ENCODE measurements around the gene LAMB2. TPM values are rescaled to one million over a fixed set of nuclear protein-coding genes. Genes with fewer than 3 reads are reported as not detected.

LAMB2 gene
- 64.3 to 97.2 TPM (median 88.8 TPM) in 5 replicates for total RNA-seq (2022; extraction: Qiagen RNA extraction; ENCODE audit: low read depth)

DNA sequence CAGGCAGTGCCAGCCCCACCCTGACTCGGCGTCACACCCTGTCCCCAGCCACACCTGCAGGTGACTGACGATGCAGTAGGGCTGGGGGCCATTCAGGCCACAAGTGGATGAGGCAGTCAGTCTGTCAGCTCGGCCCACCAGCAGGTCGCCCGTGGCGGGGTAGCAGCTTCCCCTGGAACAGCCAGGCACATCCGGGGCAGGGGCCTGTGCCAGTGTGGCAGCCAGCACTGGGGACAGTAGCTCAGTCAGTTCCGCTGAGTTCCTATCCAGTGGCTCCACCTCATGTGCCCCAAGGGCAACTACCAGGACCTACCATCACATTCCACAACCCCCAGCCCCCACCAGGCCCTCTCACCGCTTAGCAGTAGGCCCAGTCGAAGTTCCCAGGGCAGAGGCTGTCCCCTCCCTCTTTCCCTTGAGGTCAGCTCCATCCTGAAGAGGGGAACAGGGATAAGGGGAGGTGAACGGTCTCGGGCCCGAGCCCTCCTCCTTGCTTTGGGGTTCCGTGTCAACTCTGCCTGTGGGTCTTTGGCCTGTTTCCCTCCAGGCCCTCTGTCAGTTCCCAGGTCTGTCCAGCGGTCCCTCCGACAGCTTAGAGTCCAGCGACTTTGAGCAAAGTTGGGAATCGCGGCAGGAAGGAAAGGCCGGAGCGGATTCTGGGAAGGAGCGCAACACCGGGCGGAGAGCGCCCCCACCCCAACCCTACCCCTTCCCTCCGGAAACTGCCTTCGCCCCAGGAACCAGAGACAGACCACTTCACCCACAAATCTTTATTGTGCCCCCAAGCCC is at the start of gene LAMB2:
Gene LAMB2 (minus strand): TSS at position 614 of the 789 bp plus-strand sequence. CDS start 183 bp downstream, at position 431.

GRCh38 chr3:49171119-49171774 is 38.4 kb upstream of the LAMB2 start, which contains the start of gene KLHDC8B:
TSS of gene KLHDC8B (plus strand) at chr3:49171598. CDS start at chr3:49172770, 1,172 bp downstream.

DNA sequence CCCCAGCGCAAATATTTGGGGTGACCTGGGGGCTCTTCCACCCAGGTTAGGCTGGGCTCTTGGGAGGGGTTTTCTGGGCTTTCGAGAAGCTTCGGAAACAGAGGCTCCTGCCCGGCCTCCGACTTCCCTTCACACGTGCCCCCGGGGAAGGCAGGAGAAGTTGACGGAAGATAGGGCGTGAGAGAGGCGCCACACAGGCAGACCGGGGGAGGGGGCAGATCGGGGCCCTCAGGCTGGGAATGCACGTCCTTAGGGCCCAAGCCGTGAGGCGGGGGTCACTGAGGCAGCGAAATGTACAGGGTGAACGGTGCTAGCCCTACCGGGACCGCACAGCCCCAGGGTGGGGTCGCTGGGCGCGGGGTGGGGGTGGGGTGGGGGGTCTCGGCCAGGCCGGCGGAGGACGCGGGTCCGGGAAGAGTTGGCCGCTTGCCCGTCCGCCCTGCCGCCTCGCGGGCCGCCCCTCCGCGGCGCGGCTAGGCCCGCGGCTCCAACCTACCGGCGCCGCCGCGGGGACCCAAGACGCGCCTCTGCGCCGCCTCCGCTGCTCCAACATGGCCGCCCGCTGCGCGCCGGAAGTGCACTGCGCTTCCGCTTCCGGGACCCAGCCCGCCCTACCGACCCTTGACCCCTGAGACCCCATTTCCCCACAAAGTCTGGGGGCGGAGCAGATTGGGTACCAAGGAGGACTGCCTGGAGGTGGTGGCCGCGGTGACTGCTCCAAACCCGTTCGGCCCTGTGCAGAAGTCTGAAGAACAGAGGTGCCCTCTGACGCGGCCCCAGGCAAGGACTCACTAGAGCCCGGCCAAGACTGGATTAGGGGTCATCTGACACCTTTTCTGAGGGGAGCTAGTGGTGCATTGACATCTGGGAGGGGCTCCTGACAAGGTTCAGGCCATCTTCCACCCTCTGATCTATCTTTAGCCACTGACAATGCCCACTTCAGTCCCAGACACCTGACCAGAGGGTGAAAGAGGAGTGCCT is 33.2 kb upstream of the LAMB2 start, which contains the start of gene CCDC71:
Gene CCDC71 (minus strand): TSS at position 561 of the 981 bp plus-strand sequence. CDS start 2,123 bp downstream, outside the sequence.

GRCh38 chr3:49120438-49121131 is 12.3 kb downstream of the LAMB2 start, which contains the start of gene USP19:
TSS of gene USP19 (minus strand) at chr3:49120823. CDS start at chr3:49119145, 1,678 bp downstream.

DNA sequence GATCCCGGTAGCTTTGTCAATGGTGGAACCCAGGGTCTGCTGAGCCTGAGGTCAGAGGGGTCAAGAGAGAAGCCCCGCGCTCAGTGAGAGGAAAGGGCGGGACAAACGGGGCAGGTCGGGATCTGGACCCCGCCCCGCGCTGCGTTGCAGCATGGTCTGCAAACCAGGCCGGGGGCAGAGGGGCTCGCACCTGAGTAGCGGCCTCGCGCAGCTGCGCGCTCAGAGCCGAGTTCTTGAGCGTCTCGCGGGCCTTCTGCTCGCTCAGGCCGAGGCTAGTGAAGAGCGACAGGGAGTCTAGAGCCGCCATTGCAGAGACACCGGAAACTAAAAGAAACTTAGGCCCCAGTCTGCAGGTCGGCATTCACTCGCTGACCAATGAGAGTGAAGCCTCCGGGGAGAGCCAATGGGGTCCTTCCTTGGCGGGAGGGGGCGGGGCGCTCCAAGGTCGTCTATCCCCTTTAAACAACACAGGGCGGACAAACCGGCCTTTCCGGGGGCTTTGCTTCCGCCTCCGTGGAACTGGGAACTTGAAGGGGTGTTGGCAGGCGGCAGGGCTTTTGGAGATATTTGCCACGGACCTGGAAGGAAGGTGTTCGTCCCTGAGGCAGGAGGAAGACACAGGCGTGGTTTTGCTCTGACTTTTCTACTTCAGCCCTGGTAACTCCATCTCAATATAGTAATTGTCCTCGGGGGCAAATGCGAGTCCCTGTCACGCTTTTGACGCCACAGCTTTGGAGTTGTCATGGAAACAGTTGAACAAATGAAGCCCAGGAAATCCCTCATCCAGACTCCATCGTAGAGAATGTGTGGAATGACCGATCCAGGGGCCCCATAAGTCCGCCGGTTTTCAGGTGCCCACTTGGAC is 28.2 kb downstream of the LAMB2 start, which contains the start of gene QARS1:
Gene QARS1 (minus strand): TSS at position 331 of the 865 bp plus-strand sequence. CDS start 24 bp downstream, at position 307.

DNA sequence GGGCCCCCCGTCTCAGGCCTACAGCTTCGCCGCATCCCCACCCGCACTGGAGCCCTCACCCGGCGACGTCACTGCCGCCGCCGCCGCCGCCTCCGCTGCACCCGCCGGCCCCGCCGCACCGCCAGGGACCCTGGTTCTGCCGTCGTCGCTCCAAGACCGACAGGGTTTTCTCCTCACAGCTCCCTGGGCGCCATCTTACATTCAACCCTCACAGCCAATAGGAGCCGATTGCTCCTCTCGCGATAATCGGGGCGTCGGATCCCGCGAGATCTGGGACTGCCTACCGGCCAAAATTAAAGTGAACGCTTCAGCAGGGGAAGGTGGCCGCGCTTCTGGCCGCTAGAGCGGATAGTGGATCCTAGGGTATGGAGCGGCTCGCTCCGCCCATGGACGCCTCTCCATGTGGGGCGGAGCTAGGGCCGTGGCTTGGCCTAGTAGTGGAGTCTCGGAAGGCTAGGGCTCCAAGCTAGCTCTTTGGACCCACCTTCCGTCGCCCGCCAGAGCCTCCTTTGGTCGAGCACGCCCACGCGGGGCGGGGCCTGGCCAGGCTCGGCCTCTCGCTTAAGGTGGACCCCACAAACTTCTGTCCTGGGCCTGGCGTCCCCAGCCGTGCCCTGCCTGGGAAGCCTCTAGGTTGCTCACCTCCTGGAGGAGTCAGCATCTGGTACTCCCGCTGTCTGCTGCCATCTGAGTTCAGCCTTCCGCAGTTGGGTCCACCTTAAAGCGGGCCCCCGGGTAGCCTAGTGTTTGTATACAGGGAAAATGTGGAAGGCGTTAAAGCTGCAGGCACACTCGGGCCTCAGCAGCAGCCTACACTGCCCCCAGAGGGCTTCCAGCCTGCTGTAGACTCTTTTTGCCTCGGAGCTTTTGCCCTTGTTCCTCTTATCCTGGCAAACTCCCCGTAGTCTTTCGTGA is 38.7 kb downstream of the LAMB2 start, which contains the start of gene QRICH1:
Gene QRICH1 (minus strand): TSS at position 219 of the 915 bp plus-strand sequence. CDS start 17,054 bp downstream, outside the sequence.

Other genes with a start within 250 kb of the LAMB2 start
- 11.5 to 14.0 TPM (median 12.9 TPM) in 5 replicates for gene SLC25A20, start 234.2 kb downstream of the LAMB2 start, total RNA-seq (2022; extraction: Qiagen RNA extraction; ENCODE audit: low read depth)
- 54.8 to 65.9 TPM (median 64.7 TPM) in 5 replicates for gene ARIH2, start 214.2 kb downstream of the LAMB2 start, total RNA-seq (2022; extraction: Qiagen RNA extraction; ENCODE audit: low read depth)
- 12.0 to 20.6 TPM (median 19.5 TPM) in 5 replicates for gene P4HTM, start 142.8 kb downstream of the LAMB2 start, total RNA-seq (2022; extraction: Qiagen RNA extraction; ENCODE audit: low read depth)
- gene WDR6, start 125.7 kb downstream of the LAMB2 start, total RNA-seq (2022; extraction: Qiagen RNA extraction; ENCODE audit: low read depth), result 61.7 to 73.4 TPM (median 67.7 TPM) in 5 replicates
- gene DALRD3, start 114.5 kb downstream of the LAMB2 start, total RNA-seq (2022; extraction: Qiagen RNA extraction; ENCODE audit: low read depth), result 16.0 to 25.0 TPM (median 22.3 TPM) in 5 replicates
- gene NDUFAF3, start 110.9 kb downstream of the LAMB2 start, total RNA-seq (2022; extraction: Qiagen RNA extraction; ENCODE audit: low read depth), result 65.5 to 98.1 TPM (median 89.1 TPM) in 5 replicates
- gene IMPDH2, start 103.7 kb downstream of the LAMB2 start, total RNA-seq (2022; extraction: Qiagen RNA extraction; ENCODE audit: low read depth), result 156 to 171 TPM (median 162 TPM) in 5 replicates
- gene QRICH1, start 39.0 kb downstream of the LAMB2 start, total RNA-seq (2022; extraction: Qiagen RNA extraction; ENCODE audit: low read depth), result 37.3 to 40.1 TPM (median 39.0 TPM) in 5 replicates
- gene QARS1, start 28.3 kb downstream of the LAMB2 start, total RNA-seq (2022; extraction: Qiagen RNA extraction; ENCODE audit: low read depth), result 128 to 155 TPM (median 153 TPM) in 5 replicates
- gene USP19, start 12.2 kb downstream of the LAMB2 start, total RNA-seq (2022; extraction: Qiagen RNA extraction; ENCODE audit: low read depth), result 18.7 to 24.8 TPM (median 23.0 TPM) in 5 replicates
- 10.6 to 14.9 TPM (median 12.9 TPM) in 5 replicates for gene CCDC71, start 33.3 kb upstream of the LAMB2 start, total RNA-seq (2022; extraction: Qiagen RNA extraction; ENCODE audit: low read depth)
- gene KLHDC8B, start 38.5 kb upstream of the LAMB2 start, total RNA-seq (2022; extraction: Qiagen RNA extraction; ENCODE audit: low read depth), result 3.1 to 7.0 TPM (median 4.6 TPM) in 5 replicates
- gene C3orf62, start 144.2 kb upstream of the LAMB2 start, total RNA-seq (2022; extraction: Qiagen RNA extraction; ENCODE audit: low read depth), result 1.4 to 2.4 TPM (median 2.1 TPM) in 5 replicates
- 10.6 to 14.4 TPM (median 13.4 TPM) in 5 replicates for gene USP4, start 207.0 kb upstream of the LAMB2 start, total RNA-seq (2022; extraction: Qiagen RNA extraction; ENCODE audit: low read depth)
- 247 to 313 TPM (median 296 TPM) in 5 replicates for gene GPX1, start 225.3 kb upstream of the LAMB2 start, total RNA-seq (2022; extraction: Qiagen RNA extraction; ENCODE audit: low read depth)